Endothelial cell of umbilical vein (primary cell): ENCODE results near the gene CDHR5. TPM values are rescaled to one million over a fixed set of nuclear protein-coding genes. Genes with fewer than 3 reads are reported as not detected.

Experiments
- BruUV-seq: library from RNA; stranded (reverse); fragments of 400-500 nt; replicated peaks from 2 replicates; lab custom pipeline; 2021; lab: Mats Ljungman, UMichigan
- CTCF ChIA-PET: fragments of 300-600, 350-600 bp; sonication (Branson Sonifier 250); formaldehyde crosslinking; loops from one replicate; lab custom pipeline; 2021; ENCODE audit warnings: antibody characterized with exemption, inconsistent platforms; lab: Charles Lee
- POLR2A ChIA-PET: fragments of 300-600, 350-600 bp; sonication (Branson Sonifier 250); formaldehyde crosslinking; loops from one replicate; lab custom pipeline; 2021; ENCODE audit warnings: antibody characterized with exemption, inconsistent platforms; lab: Charles Lee
- DNase-seq: peaks from one replicate; pipeline ENCODE4 v3.0.0-alpha.2; 2011; ENCODE audit warnings: low read depth, low spot score
- FAIRE-seq: peaks from 2 replicates; lab custom pipeline; 2011; peaks lifted over from hg19 to GRCh38; lab: Jason Lieb, UNC
- H2AFZ ChIP-seq: 2 replicates; pipeline ENCODE4 v1.6.0; 2012; ENCODE audit warnings: low read depth, low read length, control low read depth, inconsistent platforms
- H3K27ac ChIP-seq: 2 replicates; pipeline ENCODE4 v1.5.1; 2011; ENCODE audit warnings: low read depth, mild to moderate bottlenecking, control low read depth, low read length, moderate library complexity; ENCODE audit not compliant: insufficient read depth
- H3K27me3 ChIP-seq, 2 experiments: 2 replicates each; pipeline versions ENCODE4 v1.6.0 to v1.6.1; 2011; ENCODE audit warnings: low read length in 2 of 2, mixed read lengths in 1 of 2; ENCODE audit not compliant: control insufficient read depth in 2 of 2, insufficient read depth in 2 of 2
- H3K36me3 ChIP-seq, 2 experiments: 2 replicates in 1 of 2; 3 replicates in 1 of 2; pipeline ENCODE4 v1.5.1; 2011; ENCODE audit warnings: low read length in 2 of 2, mild to moderate bottlenecking in 1 of 2, moderate library complexity in 1 of 2; ENCODE audit not compliant: control insufficient read depth in 2 of 2, insufficient read depth in 2 of 2; ENCODE audit errors: extremely low read depth in 1 of 2
- H3K4me1 ChIP-seq: 3 replicates; pipeline ENCODE4 v1.5.1; 2011; ENCODE audit warnings: mild to moderate bottlenecking, low read length; ENCODE audit not compliant: control insufficient read depth, insufficient read depth; ENCODE audit errors: extremely low read depth
- H3K4me2 ChIP-seq: 2 replicates; pipeline ENCODE4 v1.6.1; 2011; ENCODE audit warnings: low read length, control low read depth, mixed read lengths; ENCODE audit not compliant: insufficient read depth
- H3K4me3 ChIP-seq, 3 experiments: fragments of 200-600 bp in 1 of 3; sonication (generic), shearing (Covaris generic) in 1 of 3; replicated peaks in 1 of 3; 2 replicates each; pipeline ENCODE4 v1.5.1; 2011 to 2016; ENCODE audit warnings: control low read depth in 3 of 3, low read length in 3 of 3, mild to moderate bottlenecking in 2 of 3, inconsistent platforms in 1 of 3, low read depth in 1 of 3, moderate library complexity in 1 of 3; ENCODE audit not compliant: insufficient read depth in 1 of 3
- H3K79me2 ChIP-seq: 2 replicates; pipeline ENCODE4 v1.6.0; 2012; ENCODE audit warnings: low read length, inconsistent platforms; ENCODE audit not compliant: control insufficient read depth, insufficient read depth
- H3K9ac ChIP-seq: replicated peaks from 2 replicates; pipeline ENCODE3; 2011; ENCODE audit warnings: low read length, control low read depth; ENCODE audit not compliant: insufficient read depth; ENCODE audit errors: extremely low read depth
- H3K9me1 ChIP-seq: replicated peaks from 3 replicates; pipeline ENCODE4 v1.6.0; 2011; ENCODE audit warnings: mild to moderate bottlenecking, low read length; ENCODE audit not compliant: control insufficient read depth, insufficient read depth; ENCODE audit errors: extremely low read depth
- H3K9me3 ChIP-seq: replicated peaks from 2 replicates; pipeline ENCODE4 v1.5.1; 2012; ENCODE audit warnings: low read length, inconsistent platforms; ENCODE audit not compliant: control insufficient read depth, insufficient read depth
- H4K20me1 ChIP-seq: replicated peaks from 2 replicates; pipeline ENCODE3; 2011; ENCODE audit warnings: mild to moderate bottlenecking, low read length; ENCODE audit not compliant: control insufficient read depth, insufficient read depth; ENCODE audit errors: extremely low read depth
- FOS ChIP-seq: IDR thresholded peaks from 2 replicates; pipeline ENCODE4 v1.6.1; 2011; ENCODE audit warnings: mild to moderate bottlenecking, low read length, moderate library complexity, borderline replicate concordance; ENCODE audit not compliant: insufficient read depth
- dilution Hi-C: fragments of 300-500 bp; cut with MboI; formaldehyde crosslinking; loops from one replicate; pipeline ENCODE4 v1.15.0; 2019; ENCODE audit warnings: low sequenced_read_pairs; ENCODE audit not compliant: extremely low pct_ligation_motif_present
- intact Hi-C: fragments of 100-400 bp; cut with micrococcal nuclease; formaldehyde crosslinking; loops from one replicate; pipeline ENCODE4 v1.10.0; 2022
- polyA plus RNA-seq, 4 experiments: library from polyadenylated mRNA; depleted of rRNA in 3 of 4; stranded (reverse) in 3 of 4; unstranded in 1 of 4; fragments of >200 nt; gene quantifications; 2 replicates each; pipeline versions ENCODE4 v1.2.1 to v1.2.3, GENCODE V29; 2011 to 2012; ENCODE audit warnings: missing spikeins in 1 of 4
- total RNA-seq: library from RNA; stranded (reverse); gene quantifications from 2 replicates; pipeline ENCODE4 v1.2.3, GENCODE V29; 2021
- TF ChIP-seq, protein P1 (sequence below): IDR thresholded peaks from 2 replicates; pipeline ENCODE4 v1.6.1; 2011; ENCODE audit not compliant: insufficient read depth, insufficient read length
- TF ChIP-seq, protein P2 (sequence below), 2 donors: IDR thresholded peaks; 1 replicate in 1 of 2; 2 replicates in 1 of 2; pipeline ENCODE4 v1.5.1; 2011; ENCODE audit warnings: low read length in 2 of 2, mild to moderate bottlenecking in 2 of 2, moderate library complexity in 2 of 2, control low read depth in 1 of 2, inconsistent platforms in 1 of 2, low read depth in 1 of 2; ENCODE audit not compliant: insufficient read depth in 1 of 2; ENCODE audit errors: extremely low read depth in 1 of 2

CDHR5 gene
- total and polyA plus RNA-seq, 2 donors (not counting 3 experiments of a cell fraction or from before 2014, with no cell fraction given), result not detected

DNA sequence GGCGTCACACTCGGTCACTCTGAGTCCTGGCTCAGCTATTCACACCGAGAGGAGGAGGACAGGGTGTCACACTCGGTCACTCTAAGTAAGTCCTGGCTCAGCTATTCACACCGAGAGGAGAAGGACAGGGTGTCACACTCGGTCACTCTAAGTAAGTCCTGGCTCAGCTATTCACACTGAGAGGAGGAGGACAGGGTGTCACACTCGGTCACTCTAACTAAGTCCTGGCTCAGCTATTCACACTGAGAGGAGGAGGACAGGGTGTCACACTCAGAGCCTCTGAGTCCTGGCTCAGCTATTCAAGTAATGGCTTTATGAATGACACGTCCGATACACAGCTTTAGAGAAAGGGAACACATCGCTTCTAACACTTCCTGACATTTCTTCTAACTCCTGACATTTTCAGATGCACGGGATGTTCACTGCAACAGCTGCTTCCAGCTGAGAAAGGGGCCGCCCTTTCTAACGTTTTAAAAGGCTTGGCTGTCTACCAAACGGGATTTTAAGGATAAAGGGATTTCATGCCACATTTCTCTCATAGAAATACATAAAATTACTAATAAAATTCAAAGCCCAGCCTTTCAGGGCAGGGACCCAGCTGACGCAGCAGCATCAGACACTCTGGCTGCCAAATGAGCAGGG is 40.4 kb upstream of the CDHR5 start:
- ChIA-PET POLR2A (no interaction called here), CTCF (interaction anchor here (1.0 to 1.6 kb wide), 3 partner anchors 9 to 57 kb away, joined by 3 to 4 read pairs (median 4); partner anchors contain the start of gene TMEM80)
- no peaks in the 10 kb centered on the region for H4K20me1 ChIP-seq
- H3K27ac ChIP-seq, result no peak overlapping the region
- no peak for DNase-seq
- H3K79me2 ChIP-seq, result no peaks in the 10 kb centered on the region
- H3K4me3 ChIP-seq, result no peak overlapping the region
- H3K9ac ChIP-seq, result no peak overlapping the region
- dilution Hi-C loops, result no loop called here
- intact Hi-C loops, result no loop called here
- no peaks in the 10 kb centered on the region for H3K9me1 ChIP-seq
- FAIRE-seq, result no peak
- no peak overlapping the region for H2AFZ ChIP-seq
- no peak overlapping the region for H3K4me2 ChIP-seq
- no peaks in the 10 kb centered on the region for H3K9me3 ChIP-seq
- no TSS peak for BruUV-seq
- no peaks in the 10 kb centered on the region for H3K27me3 ChIP-seq
- no peaks in the 10 kb centered on the region for H3K4me1 ChIP-seq
- TF ChIP-seq FOS, result no peak
- TF ChIP-seq, protein P1, sequence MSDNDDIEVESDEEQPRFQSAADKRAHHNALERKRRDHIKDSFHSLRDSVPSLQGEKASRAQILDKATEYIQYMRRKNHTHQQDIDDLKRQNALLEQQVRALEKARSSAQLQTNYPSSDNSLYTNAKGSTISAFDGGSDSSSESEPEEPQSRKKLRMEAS, result no peak
- peaks cover 2 to 19% of the 10 kb centered on the region in 2 experiments for H3K36me3 ChIP-seq

DNA sequence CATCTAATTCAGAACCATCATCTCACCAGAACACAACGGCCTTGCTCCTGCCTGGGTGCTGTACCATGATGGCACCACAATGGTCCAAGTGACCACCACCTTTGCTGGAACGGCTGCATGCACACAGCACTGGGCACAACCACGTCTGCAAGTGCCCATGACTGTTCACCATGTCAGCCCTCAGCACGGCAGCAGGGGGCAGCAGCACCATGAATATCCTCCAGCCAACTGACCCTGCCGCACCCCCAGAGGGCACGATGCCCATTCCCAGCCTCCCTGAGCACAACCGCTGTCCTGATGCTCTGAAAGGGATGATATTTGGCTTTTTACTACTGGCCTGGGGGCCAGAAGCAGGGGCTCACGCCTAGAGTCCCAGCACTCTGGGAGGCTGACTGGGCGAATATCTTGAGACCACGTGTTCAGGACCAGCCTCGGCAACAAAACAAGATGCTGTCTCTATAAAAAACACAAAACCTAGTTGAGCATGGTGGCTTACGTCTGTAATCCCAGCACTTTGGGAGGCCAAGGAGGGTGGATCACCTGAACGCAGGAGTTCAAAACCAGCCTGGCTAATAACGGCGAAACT is 38.0 kb upstream of the CDHR5 start:
- no peak overlapping the region for H3K27ac ChIP-seq
- DNase-seq, result peak; percentile 54
- H3K4me2 ChIP-seq, result no peak overlapping the region

More for the DNA sequence above, 38.0 kb upstream of the CDHR5 start:
- TF ChIP-seq FOS, result no peak
- TF ChIP-seq, protein P2, sequence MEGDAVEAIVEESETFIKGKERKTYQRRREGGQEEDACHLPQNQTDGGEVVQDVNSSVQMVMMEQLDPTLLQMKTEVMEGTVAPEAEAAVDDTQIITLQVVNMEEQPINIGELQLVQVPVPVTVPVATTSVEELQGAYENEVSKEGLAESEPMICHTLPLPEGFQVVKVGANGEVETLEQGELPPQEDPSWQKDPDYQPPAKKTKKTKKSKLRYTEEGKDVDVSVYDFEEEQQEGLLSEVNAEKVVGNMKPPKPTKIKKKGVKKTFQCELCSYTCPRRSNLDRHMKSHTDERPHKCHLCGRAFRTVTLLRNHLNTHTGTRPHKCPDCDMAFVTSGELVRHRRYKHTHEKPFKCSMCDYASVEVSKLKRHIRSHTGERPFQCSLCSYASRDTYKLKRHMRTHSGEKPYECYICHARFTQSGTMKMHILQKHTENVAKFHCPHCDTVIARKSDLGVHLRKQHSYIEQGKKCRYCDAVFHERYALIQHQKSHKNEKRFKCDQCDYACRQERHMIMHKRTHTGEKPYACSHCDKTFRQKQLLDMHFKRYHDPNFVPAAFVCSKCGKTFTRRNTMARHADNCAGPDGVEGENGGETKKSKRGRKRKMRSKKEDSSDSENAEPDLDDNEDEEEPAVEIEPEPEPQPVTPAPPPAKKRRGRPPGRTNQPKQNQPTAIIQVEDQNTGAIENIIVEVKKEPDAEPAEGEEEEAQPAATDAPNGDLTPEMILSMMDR (IDR thresholded peaks at IDR 0.05; ENCODE audit: extremely low read depth in 1 of 2, insufficient read depth in 1 of 2, low read depth in 1 of 2, low read length in 2 of 2), result peak; percentile 76 to 86
- Histone ChIP-seq H4K20me1 (no peaks in the 10 kb centered on the region), H3K9me3 (no peaks in the 10 kb centered on the region), H3K9me1 (no peaks in the 10 kb centered on the region), H3K79me2 (no peaks in the 10 kb centered on the region), H3K4me1 (no peaks in the 10 kb centered on the region), H3K27me3 (no peaks in the 10 kb centered on the region), H3K9ac (no peak overlapping the region), H2AFZ (no peak overlapping the region), H3K4me3 (no peak overlapping the region), H3K36me3 (peaks cover 4 to 26% of the 10 kb centered on the region in 2 experiments)
- no TSS peak for BruUV-seq
- dilution Hi-C loops (no loop called here), intact Hi-C loops (loop anchor here (1.0 kb wide), 2 partner anchors 61 to 66 kb away; no protein-coding TSS in a partner anchor)
- peak; percentile 93 for FAIRE-seq
- POLR2A ChIA-PET, result no interaction called here
- CTCF ChIA-PET, result interaction anchor here (0.6 to 1.4 kb wide), 7 partner anchors 11 to 66 kb away, joined by 3 to 10 read pairs (median 3); no protein-coding TSS in a partner anchor
